ENCODE results near the gene RELN.

The RELN gene

GRCh38 chr7:103480771-103481170 is 508.7 kb downstream of the RELN start:
- H3F3A ChIP-seq (ENCODE audit: low read depth) = no peaks in the 10 kb centered on the region
- H3K4me3 ChIP-seq (ENCODE audit: low read length, poor library complexity, severe bottlenecking) = no peak overlapping the region
- no peak overlapping the region for H2AFZ ChIP-seq (ENCODE audit: low read length)
- no peaks in the 10 kb centered on the region for H3K4me1 ChIP-seq (ENCODE audit: insufficient read depth, low read length, poor library complexity, severe bottlenecking)
- H3K27me3 ChIP-seq (ENCODE audit: insufficient read depth, low read length, poor library complexity, severe bottlenecking) = no peaks in the 10 kb centered on the region
- H3K4me2 ChIP-seq (ENCODE audit: low read depth, low read length, poor library complexity, severe bottlenecking) = no peak overlapping the region
- no peaks in the 10 kb centered on the region for H3K79me2 ChIP-seq (ENCODE audit: insufficient read depth, low read length)
- H4K20me1 ChIP-seq (ENCODE audit: insufficient read depth, low read length, poor library complexity, severe bottlenecking) = no peaks in the 10 kb centered on the region
- no peak for TF ChIP-seq EZH2phosphoT487 (IDR thresholded peaks at IDR 0.05; ENCODE audit: borderline replicate concordance)
- no peak for TF ChIP-seq CTCF (conservative IDR thresholded peaks at IDR 0.05; ENCODE audit: low read length)
- H3K9me3 ChIP-seq (ENCODE audit: insufficient read depth, low read depth, low read length) = no peaks in the 10 kb centered on the region
- H3K36me3 ChIP-seq (ENCODE audit: insufficient read depth, low read length) = no peaks in the 10 kb centered on the region
- H3K9me2 ChIP-seq (replicated peaks; ENCODE audit: low read depth, low read length) = no peaks in the 10 kb centered on the region
- H3K9ac ChIP-seq (ENCODE audit: low read depth, low read length, poor library complexity, severe bottlenecking) = no peak overlapping the region

- H3K79me2 ChIP-seq (ENCODE audit: insufficient read depth, low read length) = no peaks in the 10 kb centered on the region
- no peak overlapping the region for H3K4me3 ChIP-seq (ENCODE audit: low read length, poor library complexity, severe bottlenecking)
- H3K9ac ChIP-seq (ENCODE audit: low read depth, low read length, poor library complexity, severe bottlenecking) = no peak overlapping the region
- no peaks in the 10 kb centered on the region for H4K20me1 ChIP-seq (ENCODE audit: insufficient read depth, low read length, poor library complexity, severe bottlenecking)
- H2AFZ ChIP-seq (ENCODE audit: low read length) = no peak overlapping the region
- H3K27me3 ChIP-seq (ENCODE audit: insufficient read depth, low read length, poor library complexity, severe bottlenecking) = no peaks in the 10 kb centered on the region
- H3K9me3 ChIP-seq (ENCODE audit: insufficient read depth, low read depth, low read length) = no peaks in the 10 kb centered on the region
- no peak overlapping the region for H3K4me2 ChIP-seq (ENCODE audit: low read depth, low read length, poor library complexity, severe bottlenecking)
- H3F3A ChIP-seq (ENCODE audit: low read depth) = no peaks in the 10 kb centered on the region
- H3K4me1 ChIP-seq (ENCODE audit: insufficient read depth, low read length, poor library complexity, severe bottlenecking) = no peaks in the 10 kb centered on the region
- H3K9me2 ChIP-seq (replicated peaks; ENCODE audit: low read depth, low read length) = no peaks in the 10 kb centered on the region
- TF ChIP-seq CTCF (conservative IDR thresholded peaks at IDR 0.05; ENCODE audit: low read length) = no peak
- TF ChIP-seq EZH2phosphoT487 (IDR thresholded peaks at IDR 0.05; ENCODE audit: borderline replicate concordance) = no peak
- no peaks in the 10 kb centered on the region for H3K36me3 ChIP-seq (ENCODE audit: insufficient read depth, low read length)
These were observed 514.5 kb downstream of the RELN start for GRCh38 chr7:103474956-103475355.

- Histone ChIP-seq H3K79me2 (ENCODE audit: insufficient read depth, low read length) (no peaks in the 10 kb centered on the region), H3K9me2 (replicated peaks; ENCODE audit: low read depth, low read length) (no peaks in the 10 kb centered on the region), H2AFZ (ENCODE audit: low read length) (no peak overlapping the region), H3K27me3 (ENCODE audit: insufficient read depth, low read length, poor library complexity, severe bottlenecking) (no peaks in the 10 kb centered on the region), H3K9me3 (ENCODE audit: insufficient read depth, low read depth, low read length) (no peaks in the 10 kb centered on the region), H3K4me1 (ENCODE audit: insufficient read depth, low read length, poor library complexity, severe bottlenecking) (no peaks in the 10 kb centered on the region), H3K9ac (ENCODE audit: low read depth, low read length, poor library complexity, severe bottlenecking) (no peak overlapping the region), H3K36me3 (ENCODE audit: insufficient read depth, low read length) (no peaks in the 10 kb centered on the region), H3K4me3 (ENCODE audit: low read length, poor library complexity, severe bottlenecking) (no peak overlapping the region), H3F3A (ENCODE audit: low read depth) (no peaks in the 10 kb centered on the region), H4K20me1 (ENCODE audit: insufficient read depth, low read length, poor library complexity, severe bottlenecking) (no peaks in the 10 kb centered on the region), H3K4me2 (ENCODE audit: low read depth, low read length, poor library complexity, severe bottlenecking) (no peak overlapping the region)
- TF ChIP-seq CTCF (conservative IDR thresholded peaks at IDR 0.05; ENCODE audit: low read length) (no peak), EZH2phosphoT487 (IDR thresholded peaks at IDR 0.05; ENCODE audit: borderline replicate concordance) (no peak)
These were observed 520.1 kb downstream of the RELN start for GRCh38 chr7:103469095-103469948.
